K562 (cell line): ENCODE data around the gene SLC25A1. TPM values are rescaled to one million over a fixed set of nuclear protein-coding genes. Genes with fewer than 3 reads are reported as not detected.
A peak's percentile ranks its signal among the peaks of the same experiment; 100 is the strongest.

Experiments
- ATAC-seq: fragments of 200-7000 bp; cut with Tn5 transposase; 3 replicates; pipeline ENCODE4 v1.9.1; 2020; ENCODE audit warnings: moderate library complexity
- BruUV-seq: library from RNA; stranded (reverse); fragments of 400-500 nt; replicated peaks from 2 replicates; lab custom pipeline; 2021; lab: Mats Ljungman, UMichigan
- CTCF ChIA-PET: fragments of 300-600 bp; formaldehyde crosslinking; extraction: SDS; loops from one replicate; lab custom pipeline; 2021; ENCODE audit warnings: low intra/inter-chr PET ratio; lab: Yijun Ruan, JAX
- POLR2A ChIA-PET: fragments of 300-600, 350-650 bp; sonication (Branson Sonifier 250); formaldehyde crosslinking; extraction: SDS; loops from one replicate; lab custom pipeline; 2021; ENCODE audit warnings: antibody characterized with exemption, inconsistent platforms; lab: Yijun Ruan, JAX
- DNase-seq, 4 experiments: peaks; one replicate each; pipeline versions ENCODE4 v3.0.0 to v3.0.0-alpha.2; 2011 to 2018; ENCODE audit warnings: low spot score in 3 of 4, mixed read lengths in 3 of 4; ENCODE audit errors: extremely low read depth in 1 of 4
- FAIRE-seq: peaks from 2 replicates; lab custom pipeline; 2011; peaks lifted over from hg19 to GRCh38; lab: Jason Lieb, UNC
- H2AFZ ChIP-seq: 2 replicates; pipeline ENCODE4 v1.6.0; 2011; ENCODE audit warnings: low read depth, low read length, control low read depth, inconsistent platforms
- H3K27ac ChIP-seq: fragments of 200-600 bp; 3 replicates; pipeline ENCODE4 v1.8.0; 2011; ENCODE audit warnings: low read depth, mild to moderate bottlenecking, control low read depth, inconsistent platforms, low read length, moderate library complexity, mixed read lengths; ENCODE audit errors: extremely low read depth
- H3K27me3 ChIP-seq, 2 experiments: fragments of 300-600 bp in 1 of 2; 2 replicates in 1 of 2; 3 replicates in 1 of 2; pipeline versions ENCODE4 v1.6.0 to v1.8.0; 2011; ENCODE audit warnings: inconsistent platforms in 2 of 2, low read length in 2 of 2, mild to moderate bottlenecking in 1 of 2, mixed read lengths in 1 of 2, moderate library complexity in 1 of 2; ENCODE audit not compliant: control insufficient read depth in 2 of 2, insufficient read depth in 2 of 2
- H3K36me3 ChIP-seq: fragments of 300-600 bp; 3 replicates; pipeline ENCODE4 v1.8.0; 2011; ENCODE audit warnings: mild to moderate bottlenecking, low read length, inconsistent platforms; ENCODE audit not compliant: control insufficient read depth, insufficient read depth
- H3K4me1 ChIP-seq, 2 experiments: fragments of 200-600 bp in 1 of 2; replicated peaks in 1 of 2; 2 replicates in 1 of 2; 3 replicates in 1 of 2; pipeline versions ENCODE4 v1.5.1 to v1.8.0; 2011; ENCODE audit warnings: inconsistent platforms in 2 of 2, low read length in 2 of 2, mild to moderate bottlenecking in 1 of 2, mixed read lengths in 1 of 2, moderate library complexity in 1 of 2; ENCODE audit not compliant: control insufficient read depth in 2 of 2, insufficient read depth in 2 of 2
- H3K4me2 ChIP-seq: 2 replicates; pipeline ENCODE4 v1.6.1; 2011; ENCODE audit warnings: low read length, control low read depth, inconsistent platforms, mixed read lengths; ENCODE audit not compliant: insufficient read depth
- H3K4me3 ChIP-seq: fragments of 200-600 bp; sonication (generic), shearing (Covaris generic); 2 replicates; pipeline ENCODE4 v1.5.1; 2016; ENCODE audit warnings: control low read depth, inconsistent platforms
- H3K79me2 ChIP-seq: fragments of 200-600 bp; 3 replicates; pipeline ENCODE4 v1.8.0; 2011; ENCODE audit warnings: low read length, inconsistent platforms; ENCODE audit not compliant: control insufficient read depth, insufficient read depth
- H3K9ac ChIP-seq, 2 experiments: 2 replicates each; pipeline versions ENCODE4 v1.6.0 to v1.6.1; 2011; ENCODE audit warnings: low read depth in 2 of 2, low read length in 2 of 2, control low read depth in 1 of 2, inconsistent platforms in 1 of 2, mild to moderate bottlenecking in 1 of 2, mixed read lengths in 1 of 2; ENCODE audit not compliant: insufficient read depth in 1 of 2
- H3K9me1 ChIP-seq: one replicate; pipeline ENCODE4 v1.6.0; 2011; ENCODE audit warnings: inconsistent platforms, mild to moderate bottlenecking, low read length, moderate library complexity; ENCODE audit not compliant: control insufficient read depth, insufficient read depth
- H3K9me3 ChIP-seq: replicated peaks from 2 replicates; pipeline ENCODE4 v1.5.1; 2011; ENCODE audit warnings: low read depth, low read length, inconsistent platforms; ENCODE audit not compliant: control insufficient read depth, insufficient read depth
- H4K20me1 ChIP-seq: replicated peaks from 2 replicates; pipeline ENCODE4 v1.6.1; 2011; ENCODE audit warnings: low read length, inconsistent platforms, mixed read lengths; ENCODE audit not compliant: control insufficient read depth, insufficient read depth
- CEBPB ChIP-seq: fragments of 450-650 bp; IDR thresholded peaks from 2 replicates; pipeline ENCODE4 v1.6.1; 2016; ENCODE audit warnings: missing genetic modification characterization, missing compliant biosample characterization
- HEY1 ChIP-seq: fragments of 250-450 bp; sonication (Bioruptor Pico); IDR thresholded peaks from 2 replicates; pipeline ENCODE4 v1.5.0; 2020; ENCODE audit warnings: mild to moderate bottlenecking, moderate library complexity, borderline replicate concordance
- HNRNPH1 ChIP-seq: fragments of 200-400 bp; formaldehyde crosslinking; optimal IDR thresholded peaks from 2 replicates; pipeline ENCODE3; 2017; ENCODE audit warnings: low read depth, mild to moderate bottlenecking, low read length, moderate library complexity
- NCOA1 ChIP-seq: fragments of 450-650 bp; IDR thresholded peaks from 2 replicates; pipeline ENCODE4 v1.6.1; 2016; ENCODE audit warnings: low read depth
- NCOA6 ChIP-seq: fragments of 450-650 bp; IDR thresholded peaks from 2 replicates; pipeline ENCODE4 v1.6.1; 2017; ENCODE audit warnings: mild to moderate bottlenecking
- NR4A1 ChIP-seq, 2 experiments: fragments of 250-450 bp in 1 of 2; fragments of 450-650 bp in 1 of 2; sonication (Bioruptor Pico) in 1 of 2; IDR thresholded peaks; 2 replicates each; pipeline versions ENCODE4 v1.4.0 to v1.6.1; 2016 to 2020; ENCODE audit warnings: mild to moderate bottlenecking in 2 of 2, missing compliant biosample characterization in 1 of 2, missing genetic modification characterization in 1 of 2, moderate library complexity in 1 of 2
- PURB ChIP-seq: sonication (generic); formaldehyde crosslinking; IDR thresholded peaks from 2 replicates; pipeline ENCODE4 v1.9.0; 2021; ENCODE audit warnings: low read depth, mild to moderate bottlenecking, missing genetic modification reagents
- SMARCA4 ChIP-seq: fragments of 450-650 bp; IDR thresholded peaks from 2 replicates; pipeline ENCODE4 v1.6.1; 2016
- TGIF2 ChIP-seq: sonication (generic); formaldehyde crosslinking; IDR thresholded peaks from 2 replicates; pipeline ENCODE4 v1.8.1; 2022; ENCODE audit warnings: mild to moderate bottlenecking, missing genetic modification reagents, moderate library complexity
- ZBTB17 ChIP-seq: fragments of 450-650 bp; formaldehyde crosslinking; IDR thresholded peaks from 2 replicates; pipeline ENCODE4 v1.4.0; 2020; ENCODE audit warnings: mild to moderate bottlenecking
- ZEB2 ChIP-seq: fragments of 450-650 bp; IDR thresholded peaks from 2 replicates; pipeline ENCODE4 v1.6.1; 2016
- ZFP1 ChIP-seq: fragments of 450-650 bp; formaldehyde crosslinking; IDR thresholded peaks from 2 replicates; pipeline ENCODE4 v1.4.0; 2020; ENCODE audit warnings: mild to moderate bottlenecking, mixed read lengths
- ZNF134 ChIP-seq: fragments of 250-450 bp; sonication (Bioruptor Pico); conservative IDR thresholded peaks from 2 replicates; pipeline ENCODE4 v1.4.0; 2020
- ZNF253 ChIP-seq: fragments of 250-450 bp; sonication (Bioruptor Pico); conservative IDR thresholded peaks from 2 replicates; pipeline ENCODE4 v1.6.1; 2021; ENCODE audit warnings: mild to moderate bottlenecking
- ZNF444 ChIP-seq: fragments of 250-450 bp; sonication (Bioruptor Pico); IDR thresholded peaks from 2 replicates; pipeline ENCODE4 v1.4.0; 2020; ENCODE audit warnings: mild to moderate bottlenecking, moderate library complexity
- ZNF561 ChIP-seq: fragments of 450-650 bp; formaldehyde crosslinking; conservative IDR thresholded peaks from 2 replicates; pipeline ENCODE4 v1.4.0; 2020; ENCODE audit warnings: mild to moderate bottlenecking, moderate library complexity
- WGBS: fragments of 100-300 bp; shearing (Covaris generic); methylation state at CpG from one replicate; pipeline ENCODE4 v1.1.6; 2016; ENCODE audit warnings: low coverage, mixed read lengths; ENCODE audit not compliant: insufficient coverage; ENCODE audit errors: missing lambda C conversion rate; 5-methylcytosine and 5-hydroxymethylcytosine counted together
- in situ Hi-C: fragments of 300-500 bp; cut with MboI; formaldehyde crosslinking; loops from 4 replicates; pipeline ENCODE4 v1.15.0; 2018; ENCODE audit warnings: inconsistent platforms, mixed read lengths
- intact Hi-C: fragments of 100-400 bp; cut with micrococcal nuclease; formaldehyde crosslinking; loops from 2 replicates; pipeline ENCODE4 v1.14.2; 2022
- polyA plus RNA-seq, 8 experiments: library from polyadenylated mRNA; depleted of rRNA in 4 of 8; stranded (reverse) in 5 of 8; unstranded in 3 of 8; fragments of >200 nt; fragmentation: Nextera tagmentation in 2 of 8; fragmentation: Illumina TruSeq in 1 of 8; extraction: Ambion mirVana in 2 of 8; extraction: Trizol in 1 of 8; gene quantifications; 2 replicates each; pipeline versions ENCODE4 v1.2.1 to v1.2.3, GENCODE V29; 2011 to 2014; ENCODE audit warnings: inconsistent platforms in 1 of 8, missing spikeins in 1 of 8
- total RNA-seq, 7 experiments: library from RNA; depleted of rRNA in 6 of 7; stranded (reverse); fragments of >200 nt in 6 of 7; fragmentation: Illumina TruSeq in 2 of 7; extraction: Trizol in 2 of 7; gene quantifications; 2 replicates each; pipeline versions ENCODE4 v1.2.1 to v1.2.3, GENCODE V29; 2011 to 2021; ENCODE audit warnings: low replicate concordance in 1 of 7
- TF ChIP-seq, protein P1 (sequence below): sonication (generic); formaldehyde crosslinking; IDR thresholded peaks from 2 replicates; pipeline ENCODE4 v1.8.1; 2023; ENCODE audit warnings: mild to moderate bottlenecking, missing genetic modification reagents
- TF ChIP-seq, protein P2 (sequence below): fragments of 250-450 bp; sonication (Bioruptor Pico); IDR thresholded peaks from 2 replicates; pipeline ENCODE4 v1.4.0; 2020; ENCODE audit warnings: mild to moderate bottlenecking, moderate library complexity
- TF ChIP-seq, protein P3 (sequence below): fragments of 250-450 bp; sonication (Bioruptor Pico); IDR thresholded peaks from 2 replicates; pipeline ENCODE4 v1.4.0; 2020; ENCODE audit warnings: borderline replicate concordance

The SLC25A1 gene
- total and polyA plus RNA-seq, 9 of the 15 experiments (the other 6 are each of a cell fraction or from before 2014, with no cell fraction given): 11.0 to 408 (median 110) TPM

DNA sequence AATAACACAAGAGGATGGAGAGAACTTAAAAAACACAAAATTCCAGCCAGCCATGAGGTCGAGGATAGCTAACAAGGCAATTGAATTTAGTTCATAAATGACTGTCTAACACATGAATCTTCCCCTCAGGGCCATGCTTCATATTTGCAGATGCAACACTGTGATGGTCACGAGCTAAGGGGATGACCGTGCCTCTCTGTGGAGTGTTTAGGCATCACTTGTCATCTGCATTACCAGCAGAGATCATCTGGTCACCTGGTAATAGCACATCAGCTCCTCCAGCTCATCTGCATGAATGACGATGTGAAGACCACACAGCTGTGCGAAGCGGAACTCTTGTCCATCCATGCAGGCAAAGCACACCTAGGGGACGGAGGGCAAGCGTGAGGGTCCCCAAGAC lies 20.9 kb upstream of the SLC25A1 start:
- H3K27me3 ChIP-seq: peaks cover 69 to 88% of the 10 kb centered on the region in 2 experiments
- H3K9ac ChIP-seq: no peak overlapping the region
- H3K4me3 ChIP-seq: no peak overlapping the region
- 16% methylated on average over 8 of the region's 8 CpGs for WGBS
- peaks cover 14 to 20% of the 10 kb centered on the region in 2 experiments for H3K4me1 ChIP-seq
- no peaks in the 10 kb centered on the region for H3K36me3 ChIP-seq
- H3K9me1 ChIP-seq: peaks cover 3% of the 10 kb centered on the region
- no peaks in the 10 kb centered on the region for H3K9me3 ChIP-seq
- no peak for ATAC-seq
- no peak overlapping the region for H2AFZ ChIP-seq
- ChIA-PET POLR2A (interaction anchor here (0.5 to 11.1 kb wide), 10 partner anchors 9 to 1257 kb away, joined by 3 to 191 read pairs (median 4); partner anchors contain the start of gene SLC25A1), CTCF (no interaction called here)
- no peak for DNase-seq
- intact Hi-C loops: no loop called here
- peak; percentile 6 for FAIRE-seq
- H4K20me1 ChIP-seq: no peaks in the 10 kb centered on the region; the same call in 1 of the 2 replicates
- H3K79me2 ChIP-seq: no peaks in the 10 kb centered on the region
- in situ Hi-C loops: no loop called here
- no peak overlapping the region for H3K4me2 ChIP-seq
- no TSS peak for BruUV-seq
- H3K27ac ChIP-seq: no peak overlapping the region
- TF ChIP-seq ZNF253 (CRISPR knock-in tag): no peak
- TF ChIP-seq, protein P1, sequence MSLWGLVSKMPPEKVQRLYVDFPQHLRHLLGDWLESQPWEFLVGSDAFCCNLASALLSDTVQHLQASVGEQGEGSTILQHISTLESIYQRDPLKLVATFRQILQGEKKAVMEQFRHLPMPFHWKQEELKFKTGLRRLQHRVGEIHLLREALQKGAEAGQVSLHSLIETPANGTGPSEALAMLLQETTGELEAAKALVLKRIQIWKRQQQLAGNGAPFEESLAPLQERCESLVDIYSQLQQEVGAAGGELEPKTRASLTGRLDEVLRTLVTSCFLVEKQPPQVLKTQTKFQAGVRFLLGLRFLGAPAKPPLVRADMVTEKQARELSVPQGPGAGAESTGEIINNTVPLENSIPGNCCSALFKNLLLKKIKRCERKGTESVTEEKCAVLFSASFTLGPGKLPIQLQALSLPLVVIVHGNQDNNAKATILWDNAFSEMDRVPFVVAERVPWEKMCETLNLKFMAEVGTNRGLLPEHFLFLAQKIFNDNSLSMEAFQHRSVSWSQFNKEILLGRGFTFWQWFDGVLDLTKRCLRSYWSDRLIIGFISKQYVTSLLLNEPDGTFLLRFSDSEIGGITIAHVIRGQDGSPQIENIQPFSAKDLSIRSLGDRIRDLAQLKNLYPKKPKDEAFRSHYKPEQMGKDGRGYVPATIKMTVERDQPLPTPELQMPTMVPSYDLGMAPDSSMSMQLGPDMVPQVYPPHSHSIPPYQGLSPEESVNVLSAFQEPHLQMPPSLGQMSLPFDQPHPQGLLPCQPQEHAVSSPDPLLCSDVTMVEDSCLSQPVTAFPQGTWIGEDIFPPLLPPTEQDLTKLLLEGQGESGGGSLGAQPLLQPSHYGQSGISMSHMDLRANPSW: 0 out of 2 replicates have a peak, but pooled peaks have one; percentile 34
- TF ChIP-seq TGIF2 (CRISPR knock-in tag): no peak
- TF ChIP-seq PURB (CRISPR knock-in tag): no peak
- TF ChIP-seq CEBPB (tag): no peak
- no peak for TF ChIP-seq HNRNPH1
- TF ChIP-seq ZNF444 (CRISPR knock-in tag): no peak
- TF ChIP-seq SMARCA4: no peak
- no peak for TF ChIP-seq ZFP1 (CRISPR knock-in tag)
- TF ChIP-seq HEY1 (CRISPR knock-in tag): no peak
- no peak for TF ChIP-seq NCOA6
- TF ChIP-seq ZNF134 (CRISPR knock-in tag): 0 out of 2 replicates have a peak, but pooled peaks have one; percentile 15
- TF ChIP-seq, protein P2, sequence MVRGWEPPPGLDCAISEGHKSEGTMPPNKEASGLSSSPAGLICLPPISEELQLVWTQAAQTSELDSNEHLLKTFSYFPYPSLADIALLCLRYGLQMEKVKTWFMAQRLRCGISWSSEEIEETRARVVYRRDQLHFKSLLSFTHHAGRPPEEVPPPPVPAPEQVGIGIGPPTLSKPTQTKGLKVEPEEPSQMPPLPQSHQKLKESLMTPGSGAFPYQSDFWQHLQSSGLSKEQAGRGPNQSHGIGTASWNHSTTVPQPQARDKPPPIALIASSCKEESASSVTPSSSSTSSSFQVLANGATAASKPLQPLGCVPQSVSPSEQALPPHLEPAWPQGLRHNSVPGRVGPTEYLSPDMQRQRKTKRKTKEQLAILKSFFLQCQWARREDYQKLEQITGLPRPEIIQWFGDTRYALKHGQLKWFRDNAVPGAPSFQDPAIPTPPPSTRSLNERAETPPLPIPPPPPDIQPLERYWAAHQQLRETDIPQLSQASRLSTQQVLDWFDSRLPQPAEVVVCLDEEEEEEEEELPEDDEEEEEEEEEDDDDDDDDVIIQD: no peak
- 0 out of 2 replicates have a peak, but pooled peaks have one; percentile 54 for TF ChIP-seq NR4A1 (CRISPR knock-in tag; IDR thresholded peaks at IDR 0.05)
- TF ChIP-seq NR4A1 (tag; IDR thresholded peaks at IDR 0.05): no peak
- TF ChIP-seq NCOA1: no peak
- no peak for TF ChIP-seq ZNF561
- TF ChIP-seq ZBTB17 (CRISPR knock-in tag): no peak
- TF ChIP-seq, protein P3, sequence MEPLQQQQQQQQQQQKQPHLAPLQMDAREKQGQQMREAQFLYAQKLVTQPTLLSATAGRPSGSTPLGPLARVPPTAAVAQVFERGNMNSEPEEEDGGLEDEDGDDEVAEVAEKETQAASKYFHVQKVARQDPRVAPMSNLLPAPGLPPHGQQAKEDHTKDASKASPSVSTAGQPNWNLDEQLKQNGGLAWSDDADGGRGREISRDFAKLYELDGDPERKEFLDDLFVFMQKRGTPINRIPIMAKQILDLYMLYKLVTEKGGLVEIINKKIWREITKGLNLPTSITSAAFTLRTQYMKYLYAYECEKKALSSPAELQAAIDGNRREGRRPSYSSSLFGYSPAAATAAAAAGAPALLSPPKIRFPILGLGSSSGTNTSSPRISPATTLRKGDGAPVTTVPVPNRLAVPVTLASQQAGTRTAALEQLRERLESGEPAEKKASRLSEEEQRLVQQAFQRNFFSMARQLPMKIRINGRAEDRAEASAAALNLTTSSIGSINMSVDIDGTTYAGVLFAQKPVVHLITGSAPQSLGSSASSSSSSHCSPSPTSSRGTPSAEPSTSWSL (CRISPR knock-in tag): no peak
- TF ChIP-seq ZEB2: no peak
